ENCODE measurements around the gene PEAR1.

PEAR1 gene

DNA sequence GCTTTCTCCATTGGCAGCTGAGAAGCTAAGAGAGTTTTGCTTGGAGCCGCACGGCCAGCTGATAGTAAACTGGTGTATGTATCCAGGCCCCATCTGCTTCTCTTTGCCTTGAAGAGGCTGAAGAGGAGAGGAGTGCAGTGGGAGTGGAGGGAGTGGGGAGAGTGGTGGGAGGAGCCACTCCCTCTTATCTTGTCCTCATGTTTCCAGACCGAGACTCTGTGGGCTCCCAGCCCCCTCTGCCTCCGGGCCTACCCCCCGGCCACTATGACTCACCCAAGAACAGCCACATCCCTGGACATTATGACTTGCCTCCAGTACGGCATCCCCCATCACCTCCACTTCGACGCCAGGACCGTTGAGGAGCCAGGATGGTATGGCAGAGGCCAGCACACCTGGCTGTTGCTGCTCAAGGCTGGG lies 20.9 kb downstream of the PEAR1 start:
- no peaks in the 10 kb centered on the region for H3K9me3 ChIP-seq
- H3K27ac ChIP-seq = no peak overlapping the region
- H3K27me3 ChIP-seq = peaks cover 15% of the 10 kb centered on the region
- no peaks in the 10 kb centered on the region for H3K4me1 ChIP-seq (ENCODE audit: control insufficient read depth in 1 of 2, insufficient read depth in 1 of 2, low read depth in 1 of 2, low read length in 1 of 2)
- TF ChIP-seq, protein P1, sequence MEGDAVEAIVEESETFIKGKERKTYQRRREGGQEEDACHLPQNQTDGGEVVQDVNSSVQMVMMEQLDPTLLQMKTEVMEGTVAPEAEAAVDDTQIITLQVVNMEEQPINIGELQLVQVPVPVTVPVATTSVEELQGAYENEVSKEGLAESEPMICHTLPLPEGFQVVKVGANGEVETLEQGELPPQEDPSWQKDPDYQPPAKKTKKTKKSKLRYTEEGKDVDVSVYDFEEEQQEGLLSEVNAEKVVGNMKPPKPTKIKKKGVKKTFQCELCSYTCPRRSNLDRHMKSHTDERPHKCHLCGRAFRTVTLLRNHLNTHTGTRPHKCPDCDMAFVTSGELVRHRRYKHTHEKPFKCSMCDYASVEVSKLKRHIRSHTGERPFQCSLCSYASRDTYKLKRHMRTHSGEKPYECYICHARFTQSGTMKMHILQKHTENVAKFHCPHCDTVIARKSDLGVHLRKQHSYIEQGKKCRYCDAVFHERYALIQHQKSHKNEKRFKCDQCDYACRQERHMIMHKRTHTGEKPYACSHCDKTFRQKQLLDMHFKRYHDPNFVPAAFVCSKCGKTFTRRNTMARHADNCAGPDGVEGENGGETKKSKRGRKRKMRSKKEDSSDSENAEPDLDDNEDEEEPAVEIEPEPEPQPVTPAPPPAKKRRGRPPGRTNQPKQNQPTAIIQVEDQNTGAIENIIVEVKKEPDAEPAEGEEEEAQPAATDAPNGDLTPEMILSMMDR (IDR thresholded peaks at IDR 0.05) = no peak
- H3K36me3 ChIP-seq = no peaks in the 10 kb centered on the region
- no peak overlapping the region for H3K4me3 ChIP-seq (ENCODE audit: low read depth in 1 of 2, low read length in 1 of 2)

DNA sequence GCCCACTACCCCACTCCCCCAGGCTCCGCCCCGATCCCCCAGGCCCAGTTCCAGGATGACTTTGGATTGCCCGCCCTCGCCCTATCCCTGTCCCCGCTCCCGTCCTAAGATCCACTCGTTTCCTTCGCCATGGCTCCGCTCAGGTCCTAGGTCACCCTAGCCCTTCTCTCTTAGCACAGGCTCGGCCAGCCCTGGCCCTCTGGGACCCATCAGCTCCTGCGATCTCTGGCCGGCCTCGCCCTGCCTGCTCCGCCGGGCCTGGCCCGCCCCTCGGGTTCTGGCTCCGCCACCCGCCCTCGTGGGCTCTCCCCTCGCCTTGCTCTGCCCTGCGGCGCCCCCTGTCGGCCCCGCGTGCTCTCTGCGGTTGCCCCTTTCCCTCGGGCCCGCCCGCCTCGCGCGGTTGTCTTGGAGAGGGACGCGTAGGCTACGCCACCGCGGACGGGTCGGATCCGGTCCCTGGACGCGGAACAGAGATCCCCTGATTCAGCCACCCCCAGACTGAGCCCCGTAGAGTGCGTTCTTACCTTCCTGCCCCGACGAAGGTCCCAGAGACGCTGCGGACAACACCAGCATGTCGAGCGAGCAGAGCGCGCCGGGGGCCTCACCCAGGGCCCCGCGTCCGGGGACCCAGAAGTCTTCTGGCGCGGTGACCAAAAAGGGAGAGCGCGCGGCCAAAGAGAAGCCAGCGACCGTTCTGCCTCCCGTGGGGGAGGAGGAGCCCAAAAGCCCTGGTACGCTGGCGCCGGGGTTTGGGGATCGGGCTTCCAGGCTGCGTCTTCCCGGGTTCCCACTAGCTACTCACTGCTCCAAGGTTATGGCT lies 26.9 kb downstream of the PEAR1 start, which contains the start of gene LRRC71:
Gene LRRC71, plus strand, starts transcription at position 400 of the 820 bp plus-strand sequence. Its CDS starts 172 bp downstream, at position 572.
- Histone ChIP-seq H3K9me3 (no peaks in the 10 kb centered on the region), H3K4me1 (ENCODE audit: control insufficient read depth in 1 of 2, insufficient read depth in 1 of 2, low read depth in 1 of 2, low read length in 1 of 2) (peaks cover 0 to 3% of the 10 kb centered on the region in 2 experiments), H3K4me3 (ENCODE audit: low read depth in 1 of 2, low read length in 1 of 2) (no peak within 1 kb of the TSS), H3K27ac (no peak within 1 kb of the TSS), H3K36me3 (no peaks in the 10 kb centered on the region), H3K27me3 (peaks cover 75% of the 10 kb centered on the region)
- TF ChIP-seq, protein P1 (IDR thresholded peaks at IDR 0.05) = no peak

DNA sequence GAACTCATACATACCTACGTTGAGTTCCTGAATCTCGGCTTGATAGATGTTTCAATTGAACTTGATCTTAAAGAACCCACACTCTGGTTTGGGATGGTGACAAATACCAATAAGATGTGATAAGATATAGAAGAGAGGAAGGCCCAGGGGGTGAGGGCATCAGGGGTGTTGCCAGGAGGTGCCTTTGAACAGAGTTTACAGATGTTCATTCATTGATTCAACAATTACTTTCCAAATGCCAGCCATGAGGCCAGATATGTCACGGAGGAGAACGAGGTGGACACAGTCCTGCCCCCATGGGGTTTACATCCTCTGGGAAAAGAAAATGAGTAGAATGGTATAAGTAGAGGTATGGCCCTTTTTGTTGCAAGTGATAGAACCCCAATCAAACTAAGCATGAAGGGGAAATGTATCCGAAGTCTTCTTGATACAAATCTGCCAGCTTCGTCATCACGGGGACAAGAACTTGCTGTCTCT lies 27.6 kb downstream of the PEAR1 start:
- Histone ChIP-seq H3K36me3 (no peaks in the 10 kb centered on the region), H3K4me1 (ENCODE audit: control insufficient read depth in 1 of 2, insufficient read depth in 1 of 2, low read depth in 1 of 2, low read length in 1 of 2) (peaks cover 0 to 3% of the 10 kb centered on the region in 2 experiments), H3K4me3 (ENCODE audit: low read depth in 1 of 2, low read length in 1 of 2) (no peak overlapping the region), H3K9me3 (no peaks in the 10 kb centered on the region), H3K27ac (no peak overlapping the region), H3K27me3 (peaks cover 81% of the 10 kb centered on the region)
- TF ChIP-seq, protein P1 (IDR thresholded peaks at IDR 0.05) = no peak

DNA sequence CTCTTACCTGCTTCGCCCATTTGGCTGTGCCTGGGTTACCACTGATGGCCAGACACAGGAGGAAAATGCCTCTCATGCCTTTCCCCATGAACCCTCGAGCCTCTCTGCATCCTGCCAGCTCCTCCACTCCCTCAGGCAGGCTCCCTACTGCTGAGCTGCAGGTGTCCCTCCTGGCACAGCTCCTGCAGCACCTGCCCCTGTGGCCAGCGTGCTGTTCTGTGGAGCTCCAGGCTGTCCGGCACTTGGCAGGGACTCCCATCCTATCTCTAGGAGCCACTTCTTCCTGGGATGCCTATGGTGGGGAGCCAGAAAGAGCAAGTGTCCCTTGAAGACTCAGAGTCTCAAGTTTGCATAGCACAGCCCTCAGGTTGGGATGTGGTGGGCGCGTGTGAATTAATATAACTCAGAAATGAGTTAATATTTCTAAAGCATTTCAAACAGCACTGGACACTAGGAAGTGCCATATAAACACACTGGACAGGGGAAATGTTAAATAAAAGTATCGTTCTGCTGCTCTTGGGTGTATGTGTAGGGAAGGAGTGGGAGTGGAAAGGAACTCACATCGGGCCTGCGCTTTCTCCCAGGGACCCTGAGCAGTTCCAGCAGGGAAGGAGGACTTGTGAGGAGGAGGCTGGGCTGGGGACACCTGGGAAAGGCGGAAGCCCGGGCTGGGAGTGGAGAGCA lies 29.6 kb downstream of the PEAR1 start:
- TF ChIP-seq, protein P1 (IDR thresholded peaks at IDR 0.05) = no peak
- H3K4me1 ChIP-seq (ENCODE audit: control insufficient read depth in 1 of 2, insufficient read depth in 1 of 2, low read depth in 1 of 2, low read length in 1 of 2) = peaks cover 3 to 5% of the 10 kb centered on the region in 2 experiments
- peaks cover 100% of the 10 kb centered on the region for H3K27me3 ChIP-seq
- H3K36me3 ChIP-seq = no peaks in the 10 kb centered on the region
- H3K27ac ChIP-seq = no peak overlapping the region
- H3K9me3 ChIP-seq = no peaks in the 10 kb centered on the region
- no peak overlapping the region for H3K4me3 ChIP-seq (ENCODE audit: low read depth in 1 of 2, low read length in 1 of 2)

DNA sequence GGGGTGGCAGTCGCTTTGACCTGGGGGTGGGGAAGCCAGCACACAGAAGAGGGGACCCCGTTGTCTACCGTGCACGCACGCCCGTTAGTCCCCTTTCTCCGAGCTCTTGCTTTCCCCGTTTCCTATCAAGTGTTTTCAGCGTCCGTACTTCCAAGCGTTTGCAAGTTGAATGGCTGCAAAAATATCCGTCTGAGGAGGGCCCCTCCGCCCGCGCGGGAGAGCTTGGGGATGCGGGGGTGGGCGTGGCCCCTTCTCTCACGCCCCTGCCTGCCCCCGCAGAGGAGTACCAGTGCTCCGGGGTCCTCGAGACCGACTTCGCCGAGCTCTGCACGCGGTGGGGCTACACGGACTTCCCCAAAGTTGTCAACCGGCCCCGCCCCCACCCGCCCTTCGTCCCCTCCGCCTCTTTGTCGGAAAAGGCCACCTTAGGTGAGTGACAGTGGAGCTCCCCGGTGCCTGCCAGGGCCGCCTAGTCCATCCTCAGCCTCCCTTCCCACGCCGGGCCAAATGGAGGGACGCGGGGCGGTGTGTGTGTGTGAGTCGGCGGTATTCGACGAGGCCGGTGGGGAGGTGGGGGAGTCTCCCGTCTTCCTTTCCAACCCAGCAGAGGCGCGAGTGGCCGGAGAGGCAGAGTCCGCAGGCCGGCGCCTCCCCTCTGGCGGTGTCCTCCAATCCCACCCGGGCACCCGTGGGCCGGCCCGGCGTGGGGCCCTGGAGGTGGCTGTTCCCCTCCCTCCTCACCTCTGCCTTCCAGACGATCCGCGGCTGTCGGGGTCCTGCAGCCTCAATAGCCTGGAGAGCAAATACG lies 30.4 kb downstream of the PEAR1 start:
- no peak overlapping the region for H3K4me3 ChIP-seq (ENCODE audit: low read depth in 1 of 2, low read length in 1 of 2)
- H3K36me3 ChIP-seq = no peaks in the 10 kb centered on the region
- H3K27ac ChIP-seq = no peak overlapping the region
- no peaks in the 10 kb centered on the region for H3K9me3 ChIP-seq
- TF ChIP-seq, protein P1 (IDR thresholded peaks at IDR 0.05) = no peak
- H3K27me3 ChIP-seq = peaks cover 100% of the 10 kb centered on the region
- peaks cover 3 to 5% of the 10 kb centered on the region in 2 experiments for H3K4me1 ChIP-seq (ENCODE audit: control insufficient read depth in 1 of 2, insufficient read depth in 1 of 2, low read depth in 1 of 2, low read length in 1 of 2)
